Gastroesophageal sphincter (tissue), 4 donors: ENCODE data around the gene ACAD11. TPM values are rescaled to one million over a fixed set of nuclear protein-coding genes. Genes with fewer than 3 reads are reported as not detected.

Experiments used
- ATAC-seq: fragments of 150-250 bp; one replicate; pipeline ENCODE4 v1.9.1; 2016; ENCODE audit warnings: mild to moderate bottlenecking, moderate library complexity
- H3K27ac ChIP-seq, 4 donors: fragments of 200-600 bp; sonication (generic) in 3 of 4; 1 replicate in 3 of 4; 2 replicates in 1 of 4; pipeline ENCODE4 v1.5.1; 2016 to 2019
- H3K27me3 ChIP-seq: fragments of 200-600 bp; sonication (generic); one replicate; pipeline ENCODE4 v1.5.1; 2019
- H3K36me3 ChIP-seq, 2 donors: fragments of 200-600 bp; sonication (generic); one replicate each; pipeline ENCODE4 v1.5.1; 2019; ENCODE audit warnings: control low read depth in 1 of 2
- H3K4me1 ChIP-seq, 3 donors: fragments of 200-600 bp; sonication (generic); 1 replicate in 2 of 3; 2 replicates in 1 of 3; pipeline ENCODE4 v1.5.1; 2016 to 2019; ENCODE audit warnings: control low read depth in 2 of 3
- H3K4me3 ChIP-seq, 2 donors: fragments of 200-600 bp; sonication (generic); one replicate each; pipeline ENCODE4 v1.5.1; 2019; ENCODE audit warnings: mild to moderate bottlenecking in 1 of 2, moderate library complexity in 1 of 2
- H3K9me3 ChIP-seq, 3 donors: fragments of 200-600 bp; sonication (generic); one replicate each; pipeline ENCODE4 v1.5.1; 2017 to 2019; ENCODE audit warnings: control low read depth in 2 of 3
- CTCF ChIP-seq, 4 experiments: fragments of 200-600 bp in 2 of 4; fragments of 450-650 bp in 2 of 4; sonication (generic) in 1 of 4; IDR thresholded peaks; one replicate each; pipeline ENCODE4 v1.5.1; 2017 to 2019; ENCODE audit warnings: antibody characterized with exemption in 4 of 4, mild to moderate bottlenecking in 2 of 4, moderate library complexity in 2 of 4
- EP300 ChIP-seq: sonication (generic); formaldehyde crosslinking; IDR thresholded peaks from one replicate; pipeline ENCODE4 v1.6.1; 2017; ENCODE audit warnings: antibody characterized with exemption, mild to moderate bottlenecking
- POLR2A ChIP-seq, 2 donors: fragments of 450-650 bp; IDR thresholded peaks; one replicate each; pipeline ENCODE4 v1.6.1; 2017; ENCODE audit warnings: antibody characterized with exemption in 2 of 2, mild to moderate bottlenecking in 2 of 2, moderate library complexity in 1 of 2
- POLR2AphosphoS5 ChIP-seq: sonication (generic); formaldehyde crosslinking; IDR thresholded peaks from one replicate; pipeline ENCODE4 v1.6.1; 2017; ENCODE audit warnings: antibody characterized with exemption
- WGBS, 2 donors: methylation state at CpG; one replicate each; pipeline ENCODE4 v1.1.5; 2018; ENCODE audit warnings: low coverage in 1 of 2; 5-methylcytosine and 5-hydroxymethylcytosine counted together
- total RNA-seq, 4 donors: library from RNA; depleted of rRNA; stranded (reverse); fragments of >200 nt; gene quantifications; one replicate each; pipeline ENCODE4 v1.1.0, GENCODE V29; 2016

ACAD11 gene
- total RNA-seq, 4 donors from 2014 or later: 9.7 to 44.2 (median 21.1) TPM

DNA sequence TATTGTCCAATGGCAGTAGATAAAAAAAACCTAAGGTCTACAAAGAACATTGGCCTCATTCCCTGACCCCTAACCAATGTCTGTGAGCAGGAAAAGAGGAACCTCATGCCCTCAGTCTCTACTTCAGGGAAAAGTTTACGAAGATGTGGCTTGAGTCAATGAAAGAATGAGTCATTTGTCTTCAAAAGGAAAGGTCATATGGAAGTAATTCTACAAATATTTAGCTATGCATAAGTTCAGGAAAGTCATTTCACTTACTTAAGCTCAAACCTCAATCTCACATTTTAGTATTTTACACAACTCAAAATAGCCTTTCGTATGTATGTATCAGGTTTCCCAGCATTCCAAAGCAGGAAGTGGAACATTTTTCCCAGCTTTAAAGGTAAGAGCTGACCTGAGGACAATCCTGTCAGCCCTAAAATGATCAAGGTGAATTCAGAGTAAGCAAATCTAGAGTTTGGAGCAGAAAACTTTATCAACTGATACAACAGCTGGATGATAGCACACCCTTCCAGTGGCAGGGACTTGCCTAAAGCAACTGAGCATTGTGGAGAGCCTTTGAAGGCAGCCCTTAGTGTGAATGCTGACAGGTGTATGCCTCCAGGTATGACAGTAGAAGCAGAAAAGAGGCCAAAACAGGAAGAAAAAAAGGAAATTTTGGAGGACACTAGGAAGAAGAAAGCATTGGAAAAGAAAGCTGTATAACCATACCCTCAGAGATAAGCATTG lies 116.4 kb downstream of the ACAD11 start:
- no peak overlapping the region for H3K4me3 ChIP-seq
- peak; percentile 42 for TF ChIP-seq POLR2AphosphoS5
- no peak for TF ChIP-seq POLR2A (IDR thresholded peaks at IDR 0.05)
- no peak for TF ChIP-seq EP300
- peaks cover 0 to 2% (median 0%) of the 10 kb centered on the region in 3 donors for H3K4me1 ChIP-seq
- ATAC-seq: peak; percentile 23
- no peaks in the 10 kb centered on the region for H3K9me3 ChIP-seq
- H3K27ac ChIP-seq: no peak overlapping the region
- no peaks in the 10 kb centered on the region for H3K27me3 ChIP-seq
- 35 to 61% methylated on average over 2 of the region's 2 CpGs for WGBS, 2 donors
- H3K36me3 ChIP-seq: peaks cover 0 to 35% of the 10 kb centered on the region in 2 donors

GRCh38 chr3:132542577-132542976 lies 117.0 kb downstream of the ACAD11 start:
- no peak for ATAC-seq
- peaks cover 0 to 41% of the 10 kb centered on the region in 2 donors for H3K36me3 ChIP-seq
- 59 to 64% methylated on average over 2 of the region's 2 CpGs for WGBS, 2 donors
- peaks cover 0 to 2% (median 0%) of the 10 kb centered on the region in 3 donors for H3K4me1 ChIP-seq
- no peak overlapping the region for H3K4me3 ChIP-seq
- no peaks in the 10 kb centered on the region for H3K27me3 ChIP-seq
- H3K9me3 ChIP-seq: no peaks in the 10 kb centered on the region
- no peak overlapping the region for H3K27ac ChIP-seq
- no peak for TF ChIP-seq CTCF (IDR thresholded peaks at IDR 0.05)
- no peak for TF ChIP-seq POLR2AphosphoS5
- no peak for TF ChIP-seq POLR2A (IDR thresholded peaks at IDR 0.05)
- no peak for TF ChIP-seq EP300

DNA sequence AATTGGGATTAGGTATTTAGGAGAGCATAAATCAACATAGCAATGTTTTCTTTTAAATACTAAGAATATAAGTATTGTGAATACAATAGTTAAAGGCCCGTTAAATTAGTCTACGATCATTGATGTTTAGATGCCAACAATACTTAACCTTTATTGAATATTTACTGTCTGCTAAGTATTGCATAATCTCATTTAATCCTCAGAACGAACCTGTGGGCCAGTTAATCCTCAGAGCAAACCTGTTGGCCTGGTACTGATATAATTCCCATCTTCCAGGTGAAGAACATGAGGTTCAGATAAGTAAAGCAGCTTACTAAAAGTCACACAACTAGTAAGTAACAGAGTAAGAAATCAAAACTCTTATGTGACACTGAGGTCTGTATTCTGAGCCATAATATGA lies 119.9 kb downstream of the ACAD11 start:
- ATAC-seq: no peak
- 66 to 94% methylated on average over 3 of the region's 3 CpGs for WGBS, 2 donors
- Histone ChIP-seq H3K4me3 (no peak overlapping the region), H3K4me1 (peaks cover 0 to 13% (median 2%) of the 10 kb centered on the region in 3 donors), H3K36me3 (peaks cover 0 to 54% of the 10 kb centered on the region in 2 donors), H3K27ac (no peak overlapping the region), H3K27me3 (no peaks in the 10 kb centered on the region), H3K9me3 (no peaks in the 10 kb centered on the region)
- TF ChIP-seq POLR2A (IDR thresholded peaks at IDR 0.05): no peak
- TF ChIP-seq EP300: no peak
- TF ChIP-seq CTCF (IDR thresholded peaks at IDR 0.05): no peak
- no peak for TF ChIP-seq POLR2AphosphoS5

- Histone ChIP-seq H3K27ac (no peak overlapping the region), H3K36me3 (peaks cover 0 to 70% of the 10 kb centered on the region in 2 donors), H3K27me3 (no peaks in the 10 kb centered on the region), H3K4me3 (no peak overlapping the region), H3K9me3 (no peaks in the 10 kb centered on the region), H3K4me1 (peaks cover 0 to 13% (median 0%) of the 10 kb centered on the region in 3 donors)
- 57 to 61% methylated on average over 4 of the region's 5 CpGs for WGBS, 2 donors
- ATAC-seq: no peak
- no peak for TF ChIP-seq CTCF (IDR thresholded peaks at IDR 0.05)
- no peak for TF ChIP-seq EP300
- no peak for TF ChIP-seq POLR2AphosphoS5
- TF ChIP-seq POLR2A (IDR thresholded peaks at IDR 0.05): no peak
Observed at GRCh38 chr3:132538072-132538471, 121.5 kb downstream of the ACAD11 start.

DNA sequence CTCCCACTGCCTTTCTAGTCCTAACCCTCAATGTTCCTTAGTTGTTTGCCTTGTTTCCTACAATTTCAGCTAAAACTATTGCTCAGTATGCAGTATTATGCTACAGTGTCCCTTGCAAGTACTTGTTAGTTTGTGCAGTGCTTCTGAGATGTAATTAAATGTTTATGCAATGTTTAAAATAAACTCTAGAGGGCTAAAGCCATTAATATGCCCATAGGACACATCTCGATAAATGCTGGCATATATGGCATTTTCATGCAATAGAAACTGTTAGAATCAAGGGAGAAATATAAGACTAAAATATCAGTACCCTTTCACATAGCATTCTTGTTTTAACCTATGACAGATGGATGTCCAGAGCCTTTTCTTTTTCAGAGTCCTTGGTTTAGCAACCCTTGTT lies 122.3 kb downstream of the ACAD11 start:
- Histone ChIP-seq H3K27me3 (no peaks in the 10 kb centered on the region), H3K36me3 (peaks cover 0 to 78% of the 10 kb centered on the region in 2 donors), H3K4me1 (peaks cover 0 to 13% (median 0%) of the 10 kb centered on the region in 3 donors), H3K4me3 (no peak overlapping the region), H3K27ac (no peak overlapping the region), H3K9me3 (no peaks in the 10 kb centered on the region)
- no peak for ATAC-seq
- TF ChIP-seq EP300: no peak
- no peak for TF ChIP-seq POLR2A (IDR thresholded peaks at IDR 0.05)
- no peak for TF ChIP-seq POLR2AphosphoS5
- no peak for TF ChIP-seq CTCF (IDR thresholded peaks at IDR 0.05)
- 55 to 88% methylated on average over 1 of the region's 1 CpG for WGBS, 2 donors
